ENCODE data around the gene HEATR5A.

DNA sequence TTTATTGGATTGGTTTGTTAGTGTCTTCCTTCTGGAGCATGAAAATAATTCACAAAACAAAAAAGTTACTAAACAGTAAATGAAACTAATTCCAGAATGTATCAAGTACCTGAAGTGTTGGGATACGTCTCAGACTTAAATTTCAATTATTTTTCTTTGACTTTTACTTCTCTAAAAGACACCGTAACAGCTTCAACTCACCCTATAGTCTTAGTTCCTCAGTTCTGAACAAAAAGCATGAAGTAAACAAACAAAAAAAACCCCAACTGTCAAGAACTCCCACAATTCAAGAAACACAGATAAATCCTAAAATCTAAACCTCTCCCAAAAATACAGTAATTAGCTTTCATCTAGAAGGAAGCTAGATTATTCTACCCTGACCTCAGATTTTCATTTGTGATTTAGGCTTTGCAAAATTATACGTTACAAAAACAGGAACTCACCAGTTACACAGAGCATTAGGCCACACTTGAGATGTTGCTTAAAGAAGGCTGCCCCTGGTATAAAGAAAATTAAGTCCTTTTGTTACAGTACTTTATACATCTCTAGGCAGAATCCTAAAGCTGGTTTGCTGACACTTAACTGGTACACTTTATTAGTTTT is 10.2 kb downstream of the HEATR5A start:
- no peak for TF ChIP-seq EZH2 (IDR thresholded peaks at IDR 0.05; ENCODE audit: borderline replicate concordance, insufficient read depth, low read depth, low read length, poor library complexity, severe bottlenecking)
- TF ChIP-seq, protein P1, sequence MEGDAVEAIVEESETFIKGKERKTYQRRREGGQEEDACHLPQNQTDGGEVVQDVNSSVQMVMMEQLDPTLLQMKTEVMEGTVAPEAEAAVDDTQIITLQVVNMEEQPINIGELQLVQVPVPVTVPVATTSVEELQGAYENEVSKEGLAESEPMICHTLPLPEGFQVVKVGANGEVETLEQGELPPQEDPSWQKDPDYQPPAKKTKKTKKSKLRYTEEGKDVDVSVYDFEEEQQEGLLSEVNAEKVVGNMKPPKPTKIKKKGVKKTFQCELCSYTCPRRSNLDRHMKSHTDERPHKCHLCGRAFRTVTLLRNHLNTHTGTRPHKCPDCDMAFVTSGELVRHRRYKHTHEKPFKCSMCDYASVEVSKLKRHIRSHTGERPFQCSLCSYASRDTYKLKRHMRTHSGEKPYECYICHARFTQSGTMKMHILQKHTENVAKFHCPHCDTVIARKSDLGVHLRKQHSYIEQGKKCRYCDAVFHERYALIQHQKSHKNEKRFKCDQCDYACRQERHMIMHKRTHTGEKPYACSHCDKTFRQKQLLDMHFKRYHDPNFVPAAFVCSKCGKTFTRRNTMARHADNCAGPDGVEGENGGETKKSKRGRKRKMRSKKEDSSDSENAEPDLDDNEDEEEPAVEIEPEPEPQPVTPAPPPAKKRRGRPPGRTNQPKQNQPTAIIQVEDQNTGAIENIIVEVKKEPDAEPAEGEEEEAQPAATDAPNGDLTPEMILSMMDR (IDR thresholded peaks at IDR 0.05), result no peak
